GM13976 (cell line): Measurements from ENCODE around the gene STK32B.

ENCODE experiments used
- DNase-seq: peaks from one replicate; pipeline ENCODE4 v3.0.0; 2012; ENCODE audit warnings: low spot score
- CTCF ChIP-seq: IDR thresholded peaks from 2 replicates; pipeline ENCODE4 v1.5.1; 2012; ENCODE audit warnings: borderline replicate concordance, mild to moderate bottlenecking; ENCODE audit not compliant: insufficient read depth; ENCODE audit errors: extremely low read depth, missing control alignments, control extremely low read depth
- in situ Hi-C: fragments of 300-500 bp; cut with MboI; formaldehyde crosslinking; loops from one replicate; pipeline ENCODE4 v1.12.0; 2022; ENCODE audit warnings: low sequenced_read_pairs, mixed read lengths, inconsistent platforms; ENCODE audit not compliant: unreplicated experiment

The STK32B gene

GRCh38 chr4:5421416-5421815, 370.1 kb downstream of the STK32B start:
- in situ Hi-C loops: no loop called here
- no peak for TF ChIP-seq CTCF

GRCh38 chr4:5422195-5422594, 370.9 kb downstream of the STK32B start:
- TF ChIP-seq CTCF: no peak
- no peak for DNase-seq
- in situ Hi-C loops: no loop called here

More at GRCh38 chr4:5421416-5421815, 370.1 kb downstream of the STK32B start:
- DNase-seq: no peak

GRCh38 chr4:5423670-5424069, 372.4 kb downstream of the STK32B start:
- no peak for DNase-seq
- in situ Hi-C loops: no loop called here
- TF ChIP-seq CTCF: no peak

GRCh38 chr4:5424211-5424610, 372.9 kb downstream of the STK32B start:
- DNase-seq: no peak
- in situ Hi-C loops: no loop called here
- no peak for TF ChIP-seq CTCF

- no peak for TF ChIP-seq CTCF
- no peak for DNase-seq
- in situ Hi-C loops: no loop called here
These were observed 373.6 kb downstream of the STK32B start for GRCh38 chr4:5424901-5425300.

GRCh38 chr4:5429747-5430146, 378.5 kb downstream of the STK32B start:
- in situ Hi-C loops: no loop called here
- no peak for TF ChIP-seq CTCF
- no peak for DNase-seq

- TF ChIP-seq CTCF: no peak
- DNase-seq: no peak
- in situ Hi-C loops: no loop called here
These were observed 381.9 kb downstream of the STK32B start for GRCh38 chr4:5433196-5433595.
